GM12878 (cell line): Measurements from ENCODE around the gene PRG2. TPM values are rescaled to one million over a fixed set of nuclear protein-coding genes. Genes with fewer than 3 reads are reported as not detected.

Source experiments
- ATAC-seq: fragments of 200-7000 bp; cut with Tn5 transposase; 3 replicates; pipeline ENCODE4 v1.9.1; 2020; ENCODE audit warnings: mild to moderate bottlenecking, moderate library complexity
- BruUV-seq: library from RNA; stranded (reverse); fragments of 400-500 nt; replicated peaks from 2 replicates; lab custom pipeline; 2021; lab: Mats Ljungman, UMichigan
- CTCF ChIA-PET: fragments of 300-600 bp; sonication (Branson Sonifier 250); formaldehyde crosslinking; extraction: SDS; loops from one replicate; lab custom pipeline; 2021; ENCODE audit warnings: inconsistent platforms; lab: Yijun Ruan, JAX
- POLR2A ChIA-PET: fragments of 350-600 bp; formaldehyde crosslinking; extraction: SDS; loops from one replicate; lab custom pipeline; 2021; ENCODE audit warnings: inconsistent platforms; lab: Charles Lee
- RAD21 ChIA-PET: fragments of 300-600 bp; sonication (Branson Sonifier 250); formaldehyde crosslinking; loops from one replicate; lab custom pipeline; 2023; ENCODE audit warnings: antibody characterized with exemption; ENCODE audit not compliant: unreplicated experiment; lab: Charles Lee
- SMC1A ChIA-PET: fragments of 300-600 bp; sonication (Branson Sonifier 250); formaldehyde crosslinking; loops from one replicate; lab custom pipeline; 2023; ENCODE audit not compliant: unreplicated experiment, uncharacterized antibody; lab: Charles Lee
- DNase-seq: peaks from one replicate; pipeline ENCODE4 v3.0.0-alpha.2; 2011; ENCODE audit warnings: low read depth, low spot score
- FAIRE-seq: peaks from 3 replicates; lab custom pipeline; 2011; peaks lifted over from hg19 to GRCh38; lab: Jason Lieb, UNC
- H2AFZ ChIP-seq: 2 replicates; pipeline ENCODE4 v1.6.0; 2011; ENCODE audit warnings: low read depth, low read length, control low read depth; ENCODE audit not compliant: control insufficient read depth
- H3K27ac ChIP-seq: 2 replicates; pipeline ENCODE4 v1.5.1; 2011; ENCODE audit warnings: control low read depth; ENCODE audit not compliant: control insufficient read depth, insufficient read depth
- H3K27me3 ChIP-seq, 2 experiments: replicated peaks in 1 of 2; 2 replicates each; pipeline versions ENCODE4 v1.6.0 to v1.6.1; 2011; ENCODE audit warnings: low read length in 1 of 2; ENCODE audit not compliant: control insufficient read depth in 2 of 2, insufficient read depth in 2 of 2
- H3K36me3 ChIP-seq, 2 experiments: 2 replicates each; pipeline ENCODE4 v1.5.1; 2011; ENCODE audit warnings: low read length in 1 of 2; ENCODE audit not compliant: control insufficient read depth in 2 of 2, insufficient read depth in 2 of 2
- H3K4me1 ChIP-seq: 2 replicates; pipeline ENCODE4 v1.6.1; 2011; ENCODE audit warnings: mild to moderate bottlenecking, low read length, moderate library complexity, mixed read lengths; ENCODE audit not compliant: control insufficient read depth, insufficient read depth
- H3K4me2 ChIP-seq: 2 replicates; pipeline ENCODE4 v1.6.0; 2011; ENCODE audit warnings: control low read depth; ENCODE audit not compliant: control insufficient read depth, insufficient read depth
- H3K4me3 ChIP-seq: fragments of 200-600 bp; sonication (generic); 2 replicates; pipeline ENCODE4 v1.5.1; 2016
- H3K79me2 ChIP-seq: 2 replicates; pipeline ENCODE4 v1.6.0; 2011; ENCODE audit warnings: low read length; ENCODE audit not compliant: control insufficient read depth, insufficient read depth
- H3K9ac ChIP-seq: 2 replicates; pipeline ENCODE4 v1.8.0; 2011; ENCODE audit warnings: low read length, control low read depth, mixed read lengths; ENCODE audit not compliant: control insufficient read depth, insufficient read depth
- H3K9me3 ChIP-seq: replicated peaks from 3 replicates; pipeline ENCODE4 v1.5.1; 2011; ENCODE audit warnings: mild to moderate bottlenecking, low read length; ENCODE audit not compliant: control insufficient read depth, insufficient read depth
- H4K20me1 ChIP-seq: 2 replicates; pipeline ENCODE4 v1.6.0; 2011; ENCODE audit not compliant: control insufficient read depth, insufficient read depth
- BHLHE40 ChIP-seq, 2 experiments: fragments of 450-650 bp in 1 of 2; IDR thresholded peaks; 2 replicates each; pipeline ENCODE4 v1.6.1; 2011 to 2017; ENCODE audit warnings: low read depth in 2 of 2, borderline replicate concordance in 1 of 2, improper control_type of control experiment in 1 of 2, low read length in 1 of 2, mild to moderate bottlenecking in 1 of 2
- KAT2A ChIP-seq: conservative IDR thresholded peaks from 2 replicates; pipeline ENCODE4 v1.6.1; 2011; ENCODE audit warnings: low read depth, low read length; ENCODE audit not compliant: control insufficient read depth
- POLR2AphosphoS2 ChIP-seq: IDR thresholded peaks from 2 replicates; pipeline ENCODE4 v1.6.1; 2011; ENCODE audit warnings: low read depth, mild to moderate bottlenecking, low read length, improper control_type of control experiment, moderate library complexity
- RELB ChIP-seq: fragments of 450-650 bp; IDR thresholded peaks from 2 replicates; pipeline ENCODE4 v1.6.1; 2017; ENCODE audit warnings: low read depth, mild to moderate bottlenecking, moderate library complexity
- SREBF1 ChIP-seq: IDR thresholded peaks from 2 replicates; pipeline ENCODE4 v1.6.1; 2012; ENCODE audit warnings: mild to moderate bottlenecking, low read length
- TAF1 ChIP-seq: IDR thresholded peaks from 2 replicates; pipeline ENCODE4 v1.6.1; 2011; ENCODE audit warnings: mild to moderate bottlenecking, low read depth, low read length, borderline replicate concordance
- WRNIP1 ChIP-seq: IDR thresholded peaks from 2 replicates; pipeline ENCODE4 v1.6.1; 2011; ENCODE audit warnings: low read depth, low read length, improper control_type of control experiment, borderline replicate concordance
- ZBED1 ChIP-seq: IDR thresholded peaks from 2 replicates; pipeline ENCODE4 v1.6.1; 2016; ENCODE audit warnings: borderline replicate concordance
- ZNF622 ChIP-seq: fragments of 450-650 bp; IDR thresholded peaks from 2 replicates; pipeline ENCODE4 v1.6.1; 2017; ENCODE audit warnings: mild to moderate bottlenecking, inconsistent platforms
- WGBS: methylation state at CpG from one replicate; pipeline ENCODE4 v1.1.6; 2016; ENCODE audit warnings: low lambda C conversion rate; ENCODE audit not compliant: insufficient replicate concordance, insufficient coverage; ENCODE audit errors: missing lambda C conversion rate; 5-methylcytosine and 5-hydroxymethylcytosine counted together
- in situ Hi-C: fragments of 300-500 bp; cut with MboI; formaldehyde crosslinking; loops from 9 replicates; pipeline ENCODE4 v1.14.3; 2018; ENCODE audit warnings: mixed read lengths
- intact Hi-C: fragments of 100-400 bp; cut with micrococcal nuclease; formaldehyde crosslinking; loops from one replicate; pipeline ENCODE4 v1.14.2; 2022; ENCODE audit not compliant: unreplicated experiment
- polyA plus RNA-seq, 11 experiments: library from polyadenylated mRNA; depleted of rRNA in 4 of 11; unstranded in 6 of 11; stranded (reverse) in 5 of 11; fragments of >200 nt; fragmentation: Nextera tagmentation in 4 of 11; fragmentation: Illumina TruSeq in 1 of 11; extraction: Ambion mirVana in 4 of 11; extraction: Trizol in 1 of 11; gene quantifications; 1 replicate in 1 of 11; 2 replicates in 10 of 11; pipeline versions ENCODE4 v1.2.1 to v1.2.3, GENCODE V29; 2011 to 2016; ENCODE audit warnings: inconsistent platforms in 2 of 11, missing spikeins in 2 of 11, low read depth in 1 of 11
- total RNA-seq, 4 experiments: library from RNA; depleted of rRNA in 3 of 4; stranded (reverse); fragments of >200 nt in 3 of 4; fragmentation: Illumina TruSeq in 1 of 4; extraction: Trizol in 1 of 4; gene quantifications; 2 replicates each; pipeline versions ENCODE4 v1.2.1 to v1.2.3, GENCODE V29; 2013 to 2021
- TF ChIP-seq, protein P1 (sequence below): fragments of 450-650 bp; IDR thresholded peaks from 2 replicates; pipeline ENCODE4 v1.6.1; 2017; ENCODE audit warnings: mild to moderate bottlenecking, moderate library complexity
- TF ChIP-seq, protein P2 (sequence below), 3 experiments: IDR thresholded peaks in 2 of 3; conservative IDR thresholded peaks in 1 of 3; 2 replicates each; pipeline ENCODE4 v1.5.1; 2011; ENCODE audit warnings: low read depth in 3 of 3, low read length in 3 of 3, mild to moderate bottlenecking in 3 of 3, control low read depth in 2 of 3, moderate library complexity in 2 of 3, inconsistent platforms in 1 of 3, mixed read lengths in 1 of 3; ENCODE audit not compliant: control insufficient read depth in 2 of 3, insufficient read depth in 1 of 3; ENCODE audit errors: extremely low read depth in 1 of 3

Gene PRG2
- total and polyA plus RNA-seq, 10 of the 15 experiments (the other 5 are each of a cell fraction or from before 2014, with no cell fraction given): 0.10 to 1.7 (median 0.56) TPM; not detected in 2

- TF ChIP-seq, protein P1, sequence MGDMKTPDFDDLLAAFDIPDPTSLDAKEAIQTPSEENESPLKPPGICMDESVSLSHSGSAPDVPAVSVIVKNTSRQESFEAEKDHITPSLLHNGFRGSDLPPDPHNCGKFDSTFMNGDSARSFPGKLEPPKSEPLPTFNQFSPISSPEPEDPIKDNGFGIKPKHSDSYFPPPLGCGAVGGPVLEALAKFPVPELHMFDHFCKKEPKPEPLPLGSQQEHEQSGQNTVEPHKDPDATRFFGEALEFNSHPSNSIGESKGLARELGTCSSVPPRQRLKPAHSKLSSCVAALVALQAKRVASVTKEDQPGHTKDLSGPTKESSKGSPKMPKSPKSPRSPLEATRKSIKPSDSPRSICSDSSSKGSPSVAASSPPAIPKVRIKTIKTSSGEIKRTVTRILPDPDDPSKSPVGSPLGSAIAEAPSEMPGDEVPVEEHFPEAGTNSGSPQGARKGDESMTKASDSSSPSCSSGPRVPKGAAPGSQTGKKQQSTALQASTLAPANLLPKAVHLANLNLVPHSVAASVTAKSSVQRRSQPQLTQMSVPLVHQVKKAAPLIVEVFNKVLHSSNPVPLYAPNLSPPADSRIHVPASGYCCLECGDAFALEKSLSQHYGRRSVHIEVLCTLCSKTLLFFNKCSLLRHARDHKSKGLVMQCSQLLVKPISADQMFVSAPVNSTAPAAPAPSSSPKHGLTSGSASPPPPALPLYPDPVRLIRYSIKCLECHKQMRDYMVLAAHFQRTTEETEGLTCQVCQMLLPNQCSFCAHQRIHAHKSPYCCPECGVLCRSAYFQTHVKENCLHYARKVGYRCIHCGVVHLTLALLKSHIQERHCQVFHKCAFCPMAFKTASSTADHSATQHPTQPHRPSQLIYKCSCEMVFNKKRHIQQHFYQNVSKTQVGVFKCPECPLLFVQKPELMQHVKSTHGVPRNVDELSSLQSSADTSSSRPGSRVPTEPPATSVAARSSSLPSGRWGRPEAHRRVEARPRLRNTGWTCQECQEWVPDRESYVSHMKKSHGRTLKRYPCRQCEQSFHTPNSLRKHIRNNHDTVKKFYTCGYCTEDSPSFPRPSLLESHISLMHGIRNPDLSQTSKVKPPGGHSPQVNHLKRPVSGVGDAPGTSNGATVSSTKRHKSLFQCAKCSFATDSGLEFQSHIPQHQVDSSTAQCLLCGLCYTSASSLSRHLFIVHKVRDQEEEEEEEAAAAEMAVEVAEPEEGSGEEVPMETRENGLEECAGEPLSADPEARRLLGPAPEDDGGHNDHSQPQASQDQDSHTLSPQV: no peak
- TF ChIP-seq ZBED1: no peak
- TF ChIP-seq, protein P2, sequence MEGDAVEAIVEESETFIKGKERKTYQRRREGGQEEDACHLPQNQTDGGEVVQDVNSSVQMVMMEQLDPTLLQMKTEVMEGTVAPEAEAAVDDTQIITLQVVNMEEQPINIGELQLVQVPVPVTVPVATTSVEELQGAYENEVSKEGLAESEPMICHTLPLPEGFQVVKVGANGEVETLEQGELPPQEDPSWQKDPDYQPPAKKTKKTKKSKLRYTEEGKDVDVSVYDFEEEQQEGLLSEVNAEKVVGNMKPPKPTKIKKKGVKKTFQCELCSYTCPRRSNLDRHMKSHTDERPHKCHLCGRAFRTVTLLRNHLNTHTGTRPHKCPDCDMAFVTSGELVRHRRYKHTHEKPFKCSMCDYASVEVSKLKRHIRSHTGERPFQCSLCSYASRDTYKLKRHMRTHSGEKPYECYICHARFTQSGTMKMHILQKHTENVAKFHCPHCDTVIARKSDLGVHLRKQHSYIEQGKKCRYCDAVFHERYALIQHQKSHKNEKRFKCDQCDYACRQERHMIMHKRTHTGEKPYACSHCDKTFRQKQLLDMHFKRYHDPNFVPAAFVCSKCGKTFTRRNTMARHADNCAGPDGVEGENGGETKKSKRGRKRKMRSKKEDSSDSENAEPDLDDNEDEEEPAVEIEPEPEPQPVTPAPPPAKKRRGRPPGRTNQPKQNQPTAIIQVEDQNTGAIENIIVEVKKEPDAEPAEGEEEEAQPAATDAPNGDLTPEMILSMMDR (IDR thresholded peaks at IDR 0.05 in 2 of 3, conservative IDR thresholded peaks at IDR 0.05 in 1 of 3; ENCODE audit: control insufficient read depth in 2 of 3, extremely low read depth in 1 of 3, insufficient read depth in 1 of 3, low read depth in 3 of 3, low read length in 3 of 3): no peak
Measured at GRCh38 chr11:57353446-57353845, 37.0 kb downstream of the PRG2 start (continued).

DNA sequence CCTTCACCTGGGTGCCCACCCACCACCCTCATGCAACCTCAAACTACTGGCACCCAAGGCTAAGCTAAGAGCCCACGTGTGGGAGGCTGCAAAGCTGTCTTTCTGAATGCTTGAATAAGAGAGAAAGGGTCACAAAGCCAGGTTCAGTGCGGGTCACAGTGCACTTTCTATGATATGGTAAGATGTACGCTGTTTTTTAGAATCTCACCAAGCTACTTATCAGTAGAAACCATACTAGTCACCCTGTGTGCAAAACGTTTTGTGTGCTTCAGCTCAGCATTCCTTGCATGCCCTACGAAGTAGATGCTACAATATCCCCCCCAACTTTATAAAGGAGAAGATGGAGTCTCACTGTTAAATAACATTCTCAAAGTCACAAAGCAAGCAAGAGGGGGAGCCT, 37.4 kb downstream of the PRG2 start:
- BruUV-seq: no TSS peak
- no peak for DNase-seq
- ChIA-PET SMC1A (interaction anchor here (1.1 to 2.3 kb wide), 6 partner anchors 10 to 288 kb away, joined by 3 to 5 read pairs (median 4); no protein-coding TSS in a partner anchor), CTCF (interaction anchor here (0.8 to 2.5 kb wide), 11 partner anchors 9 to 291 kb away, joined by 3 to 17 read pairs (median 4); no protein-coding TSS in a partner anchor)
- H3K36me3 ChIP-seq: no peaks in the 10 kb centered on the region
- H3K4me2 ChIP-seq: no peak overlapping the region
- no peak overlapping the region for H3K4me3 ChIP-seq
- intact Hi-C loops: no loop called here
- no peak overlapping the region for H2AFZ ChIP-seq
- H3K27me3 ChIP-seq: peaks cover 0 to 3% of the 10 kb centered on the region in 2 experiments; a peak in 2 of 4 replicates
- no peak for TF ChIP-seq POLR2AphosphoS2
- TF ChIP-seq ZNF622: no peak
- TF ChIP-seq KAT2A: no peak
- no peak for TF ChIP-seq BHLHE40 (IDR thresholded peaks at IDR 0.05; ENCODE audit: borderline replicate concordance in 1 of 2, low read depth in 2 of 2, low read length in 1 of 2)
- TF ChIP-seq RELB: no peak
- TF ChIP-seq SREBF1: no peak
- no peak for TF ChIP-seq TAF1
- TF ChIP-seq WRNIP1: no peak
- TF ChIP-seq, all 136 proteins: peak for 0
- 1% methylated on average over 5 of the region's 5 CpGs for WGBS
- Histone ChIP-seq H3K9me3 (no peaks in the 10 kb centered on the region; the same call in 2 of the 3 replicates), H3K27ac (no peak overlapping the region), H3K79me2 (no peaks in the 10 kb centered on the region), H3K9ac (no peak overlapping the region), H4K20me1 (no peaks in the 10 kb centered on the region), H3K4me1 (no peaks in the 10 kb centered on the region)
- in situ Hi-C loops: no loop called here
- ChIA-PET POLR2A (no interaction called here), RAD21 (interaction anchor here (0.6 kb wide), 1 partner anchor 375 kb away, joined by 4 read pairs; no protein-coding TSS in a partner anchor)
- ATAC-seq: no peak
- no peak for FAIRE-seq
